Measurements from ENCODE around the gene NPPC.

Gene NPPC

GRCh38 chr2:231941673-231942072 lies 15.5 kb upstream of the NPPC start:
- ChIA-PET POLR2A (no interaction called here), CTCF (interaction anchor here (0.7 kb wide), 1 partner anchor 76 kb away, joined by 3 read pairs; no protein-coding TSS in a partner anchor)
- TF ChIP-seq EGR2 (tag by site-specific recombination; IDR thresholded peaks at IDR 0.05; ENCODE audit: low read depth) (no peak), ZNF544 (tag by site-specific recombination; IDR thresholded peaks at IDR 0.05) (no peak), FEZF1 (tag by site-specific recombination; IDR thresholded peaks at IDR 0.05) (no peak), PRDM10 (tag by site-specific recombination; IDR thresholded peaks at IDR 0.05) (no peak), ZNF792 (tag by site-specific recombination; IDR thresholded peaks at IDR 0.05) (no peak), ZNF18 (tag by site-specific recombination; IDR thresholded peaks at IDR 0.05) (no peak), KLF16 (tag by site-specific recombination; IDR thresholded peaks at IDR 0.05) (no peak), ZNF624 (tag by site-specific recombination; IDR thresholded peaks at IDR 0.05) (no peak), ZNF174 (tag by site-specific recombination; IDR thresholded peaks at IDR 0.05) (no peak), ZBTB49 (tag by site-specific recombination; IDR thresholded peaks at IDR 0.05; ENCODE audit: low read depth) (no peak), ZNF670 (tag by site-specific recombination; IDR thresholded peaks at IDR 0.05; ENCODE audit: low read depth) (no peak), ZNF48 (tag by site-specific recombination; IDR thresholded peaks at IDR 0.05) (no peak), ZNF433 (tag by site-specific recombination; IDR thresholded peaks at IDR 0.05; ENCODE audit: low read depth) (no peak), ZNF184 (tag by site-specific recombination; IDR thresholded peaks at IDR 0.05) (no peak)
- TF ChIP-seq, protein P1, sequence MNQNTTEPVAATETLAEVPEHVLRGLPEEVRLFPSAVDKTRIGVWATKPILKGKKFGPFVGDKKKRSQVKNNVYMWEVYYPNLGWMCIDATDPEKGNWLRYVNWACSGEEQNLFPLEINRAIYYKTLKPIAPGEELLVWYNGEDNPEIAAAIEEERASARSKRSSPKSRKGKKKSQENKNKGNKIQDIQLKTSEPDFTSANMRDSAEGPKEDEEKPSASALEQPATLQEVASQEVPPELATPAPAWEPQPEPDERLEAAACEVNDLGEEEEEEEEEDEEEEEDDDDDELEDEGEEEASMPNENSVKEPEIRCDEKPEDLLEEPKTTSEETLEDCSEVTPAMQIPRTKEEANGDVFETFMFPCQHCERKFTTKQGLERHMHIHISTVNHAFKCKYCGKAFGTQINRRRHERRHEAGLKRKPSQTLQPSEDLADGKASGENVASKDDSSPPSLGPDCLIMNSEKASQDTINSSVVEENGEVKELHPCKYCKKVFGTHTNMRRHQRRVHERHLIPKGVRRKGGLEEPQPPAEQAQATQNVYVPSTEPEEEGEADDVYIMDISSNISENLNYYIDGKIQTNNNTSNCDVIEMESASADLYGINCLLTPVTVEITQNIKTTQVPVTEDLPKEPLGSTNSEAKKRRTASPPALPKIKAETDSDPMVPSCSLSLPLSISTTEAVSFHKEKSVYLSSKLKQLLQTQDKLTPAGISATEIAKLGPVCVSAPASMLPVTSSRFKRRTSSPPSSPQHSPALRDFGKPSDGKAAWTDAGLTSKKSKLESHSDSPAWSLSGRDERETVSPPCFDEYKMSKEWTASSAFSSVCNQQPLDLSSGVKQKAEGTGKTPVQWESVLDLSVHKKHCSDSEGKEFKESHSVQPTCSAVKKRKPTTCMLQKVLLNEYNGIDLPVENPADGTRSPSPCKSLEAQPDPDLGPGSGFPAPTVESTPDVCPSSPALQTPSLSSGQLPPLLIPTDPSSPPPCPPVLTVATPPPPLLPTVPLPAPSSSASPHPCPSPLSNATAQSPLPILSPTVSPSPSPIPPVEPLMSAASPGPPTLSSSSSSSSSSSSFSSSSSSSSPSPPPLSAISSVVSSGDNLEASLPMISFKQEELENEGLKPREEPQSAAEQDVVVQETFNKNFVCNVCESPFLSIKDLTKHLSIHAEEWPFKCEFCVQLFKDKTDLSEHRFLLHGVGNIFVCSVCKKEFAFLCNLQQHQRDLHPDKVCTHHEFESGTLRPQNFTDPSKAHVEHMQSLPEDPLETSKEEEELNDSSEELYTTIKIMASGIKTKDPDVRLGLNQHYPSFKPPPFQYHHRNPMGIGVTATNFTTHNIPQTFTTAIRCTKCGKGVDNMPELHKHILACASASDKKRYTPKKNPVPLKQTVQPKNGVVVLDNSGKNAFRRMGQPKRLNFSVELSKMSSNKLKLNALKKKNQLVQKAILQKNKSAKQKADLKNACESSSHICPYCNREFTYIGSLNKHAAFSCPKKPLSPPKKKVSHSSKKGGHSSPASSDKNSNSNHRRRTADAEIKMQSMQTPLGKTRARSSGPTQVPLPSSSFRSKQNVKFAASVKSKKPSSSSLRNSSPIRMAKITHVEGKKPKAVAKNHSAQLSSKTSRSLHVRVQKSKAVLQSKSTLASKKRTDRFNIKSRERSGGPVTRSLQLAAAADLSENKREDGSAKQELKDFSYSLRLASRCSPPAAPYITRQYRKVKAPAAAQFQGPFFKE (tag by site-specific recombination; IDR thresholded peaks at IDR 0.05; ENCODE audit: borderline replicate concordance): no peak
- TF ChIP-seq, protein P2, sequence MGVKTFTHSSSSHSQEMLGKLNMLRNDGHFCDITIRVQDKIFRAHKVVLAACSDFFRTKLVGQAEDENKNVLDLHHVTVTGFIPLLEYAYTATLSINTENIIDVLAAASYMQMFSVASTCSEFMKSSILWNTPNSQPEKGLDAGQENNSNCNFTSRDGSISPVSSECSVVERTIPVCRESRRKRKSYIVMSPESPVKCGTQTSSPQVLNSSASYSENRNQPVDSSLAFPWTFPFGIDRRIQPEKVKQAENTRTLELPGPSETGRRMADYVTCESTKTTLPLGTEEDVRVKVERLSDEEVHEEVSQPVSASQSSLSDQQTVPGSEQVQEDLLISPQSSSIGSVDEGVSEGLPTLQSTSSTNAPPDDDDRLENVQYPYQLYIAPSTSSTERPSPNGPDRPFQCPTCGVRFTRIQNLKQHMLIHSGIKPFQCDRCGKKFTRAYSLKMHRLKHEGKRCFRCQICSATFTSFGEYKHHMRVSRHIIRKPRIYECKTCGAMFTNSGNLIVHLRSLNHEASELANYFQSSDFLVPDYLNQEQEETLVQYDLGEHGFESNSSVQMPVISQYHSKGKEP (tag by site-specific recombination; IDR thresholded peaks at IDR 0.05): no peak
- TF ChIP-seq, protein P3, sequence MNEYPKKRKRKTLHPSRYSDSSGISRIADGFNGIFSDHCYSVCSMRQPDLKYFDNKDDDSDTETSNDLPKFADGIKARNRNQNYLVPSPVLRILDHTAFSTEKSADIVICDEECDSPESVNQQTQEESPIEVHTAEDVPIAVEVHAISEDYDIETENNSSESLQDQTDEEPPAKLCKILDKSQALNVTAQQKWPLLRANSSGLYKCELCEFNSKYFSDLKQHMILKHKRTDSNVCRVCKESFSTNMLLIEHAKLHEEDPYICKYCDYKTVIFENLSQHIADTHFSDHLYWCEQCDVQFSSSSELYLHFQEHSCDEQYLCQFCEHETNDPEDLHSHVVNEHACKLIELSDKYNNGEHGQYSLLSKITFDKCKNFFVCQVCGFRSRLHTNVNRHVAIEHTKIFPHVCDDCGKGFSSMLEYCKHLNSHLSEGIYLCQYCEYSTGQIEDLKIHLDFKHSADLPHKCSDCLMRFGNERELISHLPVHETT (tag by site-specific recombination; IDR thresholded peaks at IDR 0.05): no peak

More at GRCh38 chr2:231941673-231942072, 15.5 kb upstream of the NPPC start:
- no peak overlapping the region for H3K27ac ChIP-seq (ENCODE audit: extremely low read depth, low read depth, low read length)
- no peaks in the 10 kb centered on the region for H3K4me1 ChIP-seq (ENCODE audit: control insufficient read depth, insufficient read depth, low read length)
- H3K9me3 ChIP-seq (ENCODE audit: control insufficient read depth, insufficient read depth, low read depth, low read length): no peaks in the 10 kb centered on the region
- H3K4me3 ChIP-seq (ENCODE audit: low read depth, low read length): no peak overlapping the region
- H3K36me3 ChIP-seq (ENCODE audit: control insufficient read depth in 2 of 2, insufficient read depth in 1 of 2, low read length in 2 of 2): no peaks in the 10 kb centered on the region

All from HEK293 (cell line).